SH-SY5Y (cell line): ENCODE data around the gene FXYD3.

Source experiments
- GATA2 ChIP-seq: IDR thresholded peaks from 2 replicates; pipeline ENCODE4 v1.6.1; 2011; ENCODE audit warnings: mild to moderate bottlenecking, low read depth, low read length
- GATA3 ChIP-seq: IDR thresholded peaks from 2 replicates; pipeline ENCODE4 v1.6.1; 2011; ENCODE audit warnings: low read depth, mild to moderate bottlenecking, low read length, moderate library complexity

DNA sequence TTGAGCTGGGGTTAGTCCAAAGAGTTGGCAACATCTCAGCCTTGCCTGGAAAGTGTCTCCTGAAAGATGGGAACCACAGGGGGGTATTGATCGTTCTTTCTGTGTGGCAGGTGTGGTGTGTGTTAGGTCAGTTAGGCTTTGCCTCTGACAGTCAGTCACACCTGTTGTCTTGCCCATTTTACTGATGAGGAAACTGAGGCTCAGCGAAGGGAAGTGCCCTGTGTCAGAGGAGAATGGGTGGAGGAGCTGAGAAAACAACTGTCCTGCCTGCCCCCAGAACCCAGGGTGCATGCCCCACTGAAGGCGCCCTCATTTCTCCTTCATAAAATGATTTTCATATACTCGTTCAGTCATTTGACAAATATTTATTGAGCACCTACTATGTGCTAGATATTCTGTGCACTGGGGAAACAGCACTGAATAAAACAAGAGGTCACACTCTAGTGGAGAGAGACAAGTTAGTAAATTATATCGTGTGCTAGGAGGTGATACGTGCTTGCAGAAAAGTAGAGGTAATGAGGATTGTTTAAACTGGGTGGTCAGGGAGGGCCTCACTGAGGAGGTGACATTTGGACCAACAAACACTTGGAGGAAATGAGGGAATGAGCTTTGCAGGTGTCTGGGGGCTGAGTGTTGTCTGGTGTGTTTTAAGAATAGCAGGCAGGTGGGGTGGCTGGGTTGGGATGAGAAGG is 40.5 kb downstream of the FXYD3 start:
- no peak for TF ChIP-seq GATA3
- no peak for TF ChIP-seq GATA2
